AG08396 (cell line): Measurements from ENCODE around the gene DDB1.

Experiments used
- DNase-seq: peaks from one replicate; pipeline ENCODE4 v3.0.0; 2012; ENCODE audit warnings: low spot score, mixed read lengths

Gene DDB1

GRCh38 chr11:61332797-61333549 is at the start of gene DDB1, which contains the start of gene TKFC:
Gene DDB1 (minus strand): TSS chr11:61333105. CDS start chr11:61332968, 137 bp downstream.
Gene TKFC (plus strand): TSS chr11:61333228. CDS start chr11:61334729, 1,501 bp downstream.
- DNase-seq = peak; percentile 96

- DNase-seq = no peak
These were observed 48.0 kb upstream of the DDB1 start for GRCh38 chr11:61380884-61381283.

GRCh38 chr11:61378713-61379313 is 45.9 kb upstream of the DDB1 start:
- DNase-seq = peak; percentile 86

GRCh38 chr11:61377461-61378160 is 44.7 kb upstream of the DDB1 start:
- DNase-seq = no peak

- no peak for DNase-seq
These were observed 42.8 kb upstream of the DDB1 start for GRCh38 chr11:61375761-61376108.

GRCh38 chr11:61372659-61373420 is 39.9 kb upstream of the DDB1 start:
- DNase-seq = no peak

- no peak for DNase-seq
These were observed 37.6 kb upstream of the DDB1 start for GRCh38 chr11:61370349-61371005.

- peak; percentile 76 for DNase-seq
These were observed 36.8 kb upstream of the DDB1 start for GRCh38 chr11:61369372-61370348.

GRCh38 chr11:61368646-61369045 is 35.7 kb upstream of the DDB1 start:
- DNase-seq = no peak

GRCh38 chr11:61367406-61367805 is 34.5 kb upstream of the DDB1 start:
- no peak for DNase-seq

- no peak for DNase-seq
These were observed 31.2 kb upstream of the DDB1 start for GRCh38 chr11:61364012-61364675.

- DNase-seq = peak; percentile 54
These were observed 29.6 kb upstream of the DDB1 start for GRCh38 chr11:61362542-61362875.

GRCh38 chr11:61361741-61362541 is 29.0 kb upstream of the DDB1 start, which contains the start of the genes CYB561A3 and TMEM138:
Gene CYB561A3 (minus strand): TSS chr11:61361882. CDS start chr11:61356713, 5,169 bp downstream.
Gene TMEM138 (plus strand): TSS chr11:61362374. CDS start chr11:61364391, 2,017 bp downstream.
- peak; percentile 92 for DNase-seq

GRCh38 chr11:61361237-61361740 is 28.4 kb upstream of the DDB1 start:
- DNase-seq = no peak

GRCh38 chr11:61359516-61359915 is 26.6 kb upstream of the DDB1 start:
- DNase-seq = no peak

GRCh38 chr11:61358566-61358965 is 25.7 kb upstream of the DDB1 start:
- no peak for DNase-seq

GRCh38 chr11:61357894-61358239 is 25.0 kb upstream of the DDB1 start:
- DNase-seq = no peak

GRCh38 chr11:61357233-61357893 is 24.5 kb upstream of the DDB1 start:
- DNase-seq = no peak
